ENCODE measurements around the gene LAMA3.

- TF ChIP-seq POLR2A (IDR thresholded peaks at IDR 0.05; ENCODE audit: low read depth, low read length) (no peak), SPI1 (IDR thresholded peaks at IDR 0.05; ENCODE audit: low read depth, low read length) (no peak), POU2F2 (IDR thresholded peaks at IDR 0.05; ENCODE audit: low read depth, low read length) (no peak), TAF1 (IDR thresholded peaks at IDR 0.05; ENCODE audit: low read depth, low read length) (no peak)
These were observed 164.4 kb downstream of the LAMA3 start for GRCh38 chr18:23853448-23854195.

All from GM12891 (cell line).